Activated CD4-positive, alpha-beta memory T cell treated with anti-CD3 and anti-CD28 coated beads for 36 hours (primary cell): Measurements from ENCODE around the gene LDHD. TPM values are rescaled to one million over a fixed set of nuclear protein-coding genes. Genes with fewer than 3 reads are reported as not detected.
"Not testable (repeated sequence)": the region's sequence is repeated elsewhere in the genome, so short reads cannot be mapped to it uniquely, and the experiment has no call there.

Experiments
- CTCF ChIA-PET: fragments of 350-600 bp; sonication (Branson Sonifier 250); formaldehyde crosslinking; loops from one replicate; lab custom pipeline; 2021; ENCODE audit warnings: antibody characterized with exemption, inconsistent platforms; lab: Charles Lee
- POLR2A ChIA-PET: fragments of 350-600 bp; sonication (Branson Sonifier 250); formaldehyde crosslinking; loops from one replicate; lab custom pipeline; 2021; ENCODE audit warnings: antibody characterized with exemption; lab: Charles Lee
- DNase-seq: peaks from one replicate; pipeline ENCODE4 v3.0.0-alpha.2; 2020
- H3K27ac Mint-ChIP-seq: one replicate; pipeline ENCODE4 v1.8.0; 2021; ENCODE audit warnings: mixed read lengths
- H3K27me3 Mint-ChIP-seq: one replicate; pipeline ENCODE4 v1.8.0; 2021; ENCODE audit warnings: mixed read lengths
- H3K36me3 Mint-ChIP-seq: one replicate; pipeline ENCODE4 v1.8.0; 2021; ENCODE audit warnings: mixed read lengths
- H3K4me1 Mint-ChIP-seq: one replicate; pipeline ENCODE4 v1.8.0; 2021; ENCODE audit warnings: low read depth, mixed read lengths
- H3K4me3 Mint-ChIP-seq: one replicate; pipeline ENCODE4 v1.8.0; 2021; ENCODE audit warnings: mild to moderate bottlenecking, mixed read lengths
- H3K9me3 Mint-ChIP-seq: one replicate; pipeline ENCODE4 v1.8.0; 2021; ENCODE audit warnings: mixed read lengths
- intact Hi-C: fragments of 100-400 bp; cut with micrococcal nuclease; formaldehyde crosslinking; loops from one replicate; pipeline ENCODE4 v1.15.1; 2023
- total RNA-seq, 2 experiments: library from RNA; stranded (reverse); gene quantifications; one replicate each; pipeline ENCODE4 v1.2.3, GENCODE V29; 2021

LDHD gene
- total RNA-seq, 2 experiments from 2014 or later: 0.43 to 0.75 TPM

DNA sequence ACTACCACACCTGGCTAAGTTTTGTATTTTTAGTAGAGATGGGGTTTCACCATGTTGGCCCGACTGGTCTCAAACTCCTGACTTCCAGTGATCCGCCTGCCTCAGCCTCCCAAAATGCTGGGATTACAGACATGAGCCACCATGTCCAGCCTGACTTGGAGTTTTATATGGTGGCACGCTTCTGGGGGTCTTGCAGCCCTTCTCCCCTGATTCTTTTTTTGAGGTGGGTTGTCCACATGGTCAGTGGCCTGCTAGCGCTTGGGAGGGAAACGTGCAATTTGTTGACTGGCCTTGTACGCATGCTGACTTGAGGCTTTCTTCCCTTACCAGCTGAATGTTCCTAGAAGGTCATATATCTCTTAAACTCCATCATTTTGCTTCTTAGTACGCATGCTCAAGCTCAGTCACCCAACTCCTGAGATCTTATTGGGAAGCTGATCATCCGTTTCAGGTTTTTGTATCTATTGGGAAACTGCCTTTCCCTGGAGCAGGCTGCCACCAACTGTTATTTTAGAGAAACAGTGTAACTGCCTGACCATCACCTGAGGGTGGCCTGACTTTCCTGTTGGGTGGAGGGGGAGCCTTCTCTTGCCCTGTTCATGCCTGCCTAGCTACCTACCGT is 13.7 kb upstream of the LDHD start:
- Mint-ChIP-seq H3K27me3 (peaks cover 2% of the 10 kb centered on the region), H3K4me1 (peaks cover 9% of the 10 kb centered on the region), H3K36me3 (peaks cover 4% of the 10 kb centered on the region), H3K4me3 (no peak overlapping the region), H3K27ac (no peak overlapping the region), H3K9me3 (peaks cover 19% of the 10 kb centered on the region)
- CTCF ChIA-PET: interaction anchor here (0.6 to 1.0 kb wide), 2 partner anchors 19 to 318 kb away, joined by 4 to 6 read pairs; no protein-coding TSS in a partner anchor
- intact Hi-C loops: no loop called here
- POLR2A ChIA-PET: interaction anchor here (0.6 kb wide), 1 partner anchor 9 kb away, joined by 4 read pairs; no protein-coding TSS in a partner anchor
- DNase-seq: no peak

GRCh38 chr16:75129421-75130149 is 13.0 kb upstream of the LDHD start:
- POLR2A ChIA-PET: interaction anchor here (0.7 kb wide), 1 partner anchor 19 kb away, joined by 3 read pairs; no protein-coding TSS in a partner anchor
- H3K4me1 Mint-ChIP-seq, intact Hi-C loops, H3K27me3 Mint-ChIP-seq, DNase-seq, H3K4me3 Mint-ChIP-seq, H3K27ac Mint-ChIP-seq, H3K36me3 Mint-ChIP-seq: not testable (repeated sequence)
- peaks cover 19% of the 10 kb centered on the region for H3K9me3 Mint-ChIP-seq
- CTCF ChIA-PET: interaction anchor here (1.0 kb wide), 1 partner anchor 19 kb away, joined by 6 read pairs; no protein-coding TSS in a partner anchor

DNA sequence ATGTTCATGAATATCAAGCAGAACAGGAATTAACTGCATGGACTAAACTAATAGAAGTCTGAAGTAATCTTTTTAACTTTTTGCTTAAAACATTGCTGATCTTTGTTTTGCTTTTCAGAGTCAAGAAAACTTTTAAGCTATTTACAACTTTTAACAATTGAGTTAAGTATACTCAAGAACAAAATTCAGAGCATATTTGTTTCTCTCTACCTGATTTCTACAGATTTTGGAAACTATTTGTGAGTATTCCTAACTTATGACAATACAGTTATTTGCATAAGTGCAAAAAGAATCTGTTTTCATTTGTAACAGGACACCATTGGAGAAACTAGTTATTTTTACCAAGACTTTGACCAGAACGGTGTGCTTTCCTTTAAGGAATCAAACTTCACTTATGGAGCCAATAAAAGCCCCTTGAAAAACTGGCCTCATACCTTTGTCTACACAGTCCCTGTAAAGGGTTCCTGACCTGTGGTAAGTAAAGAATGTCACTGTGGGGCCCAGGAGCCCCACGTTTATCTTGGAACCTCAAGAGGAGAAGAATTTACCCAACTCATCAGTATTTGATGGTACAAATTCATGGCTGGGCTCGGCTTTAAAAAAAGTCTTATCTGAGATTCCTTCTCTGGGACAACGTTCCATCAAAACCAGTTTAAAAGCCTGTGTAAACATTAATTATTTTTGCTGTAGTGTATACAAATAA is 11.3 kb upstream of the LDHD start:
- DNase-seq: no peak
- ChIA-PET POLR2A (no interaction called here), CTCF (no interaction called here)
- H3K27me3 Mint-ChIP-seq: peaks cover 2% of the 10 kb centered on the region
- peaks cover 19% of the 10 kb centered on the region for H3K9me3 Mint-ChIP-seq
- no peak overlapping the region for H3K27ac Mint-ChIP-seq
- intact Hi-C loops: no loop called here
- H3K4me1 Mint-ChIP-seq: peaks cover 9% of the 10 kb centered on the region
- peaks cover 4% of the 10 kb centered on the region for H3K36me3 Mint-ChIP-seq
- H3K4me3 Mint-ChIP-seq: no peak overlapping the region

GRCh38 chr16:75122609-75123008 is 6.0 kb upstream of the LDHD start:
- no peak for DNase-seq
- no peaks in the 10 kb centered on the region for H3K27me3 Mint-ChIP-seq
- peaks cover 9% of the 10 kb centered on the region for H3K36me3 Mint-ChIP-seq
- no peaks in the 10 kb centered on the region for H3K4me1 Mint-ChIP-seq
- no peak overlapping the region for H3K4me3 Mint-ChIP-seq
- intact Hi-C loops: no loop called here
- ChIA-PET CTCF (interaction anchor here (2.1 kb wide), 1 partner anchor 12 kb away, joined by 9 read pairs; no protein-coding TSS in a partner anchor), POLR2A (no interaction called here)
- peaks cover 24% of the 10 kb centered on the region for H3K9me3 Mint-ChIP-seq
- H3K27ac Mint-ChIP-seq: no peak overlapping the region

DNA sequence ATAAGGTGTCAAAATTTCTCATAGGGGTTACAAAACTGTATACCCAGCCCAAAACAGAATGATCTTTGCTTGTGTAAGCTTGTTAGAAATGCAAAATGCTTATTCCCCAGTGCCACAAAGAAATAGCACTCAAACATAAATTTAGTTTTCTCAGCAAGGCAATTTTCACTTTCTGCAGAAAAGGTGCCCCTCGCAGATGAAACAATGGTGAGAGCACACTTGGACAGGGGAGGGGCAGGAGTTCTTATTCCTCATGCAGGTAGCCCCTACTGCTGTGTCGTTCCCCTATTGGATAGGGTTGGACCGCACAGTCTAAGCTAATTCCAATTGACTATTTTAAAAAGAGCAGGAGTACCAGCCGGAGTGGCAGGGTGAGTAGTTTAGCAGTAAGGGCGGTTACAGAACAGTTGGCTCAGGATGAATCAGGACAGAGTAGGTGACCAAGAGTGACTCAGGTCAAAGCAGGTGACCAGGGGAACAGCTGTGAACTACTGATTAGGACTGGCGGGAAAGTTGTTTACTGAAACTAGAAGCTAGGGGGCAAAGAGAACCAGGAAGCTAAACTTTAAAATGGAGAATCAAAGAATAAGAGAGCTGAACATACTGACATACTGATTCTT is 5.5 kb upstream of the LDHD start:
- Mint-ChIP-seq H3K27ac (no peak overlapping the region), H3K4me1 (no peaks in the 10 kb centered on the region), H3K36me3 (peaks cover 6% of the 10 kb centered on the region), H3K9me3 (peaks cover 18% of the 10 kb centered on the region), H3K4me3 (no peak overlapping the region), H3K27me3 (no peaks in the 10 kb centered on the region)
- intact Hi-C loops: no loop called here
- POLR2A ChIA-PET: no interaction called here
- CTCF ChIA-PET: interaction anchor here (0.7 to 2.1 kb wide), 3 partner anchors 11 to 124 kb away, joined by 3 to 9 read pairs (median 4); partner anchors contain the start of gene ZNRF1
- no peak for DNase-seq

GRCh38 chr16:75120253-75120652 is 3.7 kb upstream of the LDHD start:
- peaks cover 6% of the 10 kb centered on the region for H3K36me3 Mint-ChIP-seq
- H3K27me3 Mint-ChIP-seq: no peaks in the 10 kb centered on the region
- H3K4me1 Mint-ChIP-seq: no peaks in the 10 kb centered on the region
- ChIA-PET CTCF (interaction anchor here (0.6 to 3.9 kb wide), 2 partner anchors 49 to 122 kb away, joined by 3 to 15 read pairs; partner anchors contain the start of gene ZNRF1), POLR2A (no interaction called here)
- intact Hi-C loops: no loop called here
- peaks cover 15% of the 10 kb centered on the region for H3K9me3 Mint-ChIP-seq
- no peak overlapping the region for H3K27ac Mint-ChIP-seq
- H3K4me3 Mint-ChIP-seq: no peak overlapping the region
- no peak for DNase-seq

GRCh38 chr16:75118943-75119539 is 2.5 kb upstream of the LDHD start:
- Mint-ChIP-seq H3K9me3 (peaks cover 15% of the 10 kb centered on the region), H3K27me3 (no peaks in the 10 kb centered on the region), H3K4me1 (no peaks in the 10 kb centered on the region), H3K27ac (no peak overlapping the region), H3K36me3 (peaks cover 6% of the 10 kb centered on the region), H3K4me3 (no peak overlapping the region)
- ChIA-PET CTCF (interaction anchor here (0.5 to 3.9 kb wide), 3 partner anchors 8 to 121 kb away, joined by 4 to 15 read pairs (median 4); partner anchors contain the start of gene ZNRF1), POLR2A (interaction anchor here (0.6 kb wide), 1 partner anchor 131 kb away, joined by 3 read pairs; no protein-coding TSS in a partner anchor)
- intact Hi-C loops: no loop called here
- DNase-seq: no peak

GRCh38 chr16:75116911-75117245 is 298 bp upstream of the LDHD start:
- intact Hi-C loops: no loop called here
- CTCF ChIA-PET: interaction anchor here (3.9 kb wide), 1 partner anchor 119 kb away, joined by 15 read pairs; the partner anchor contains the start of gene ZNRF1
- Mint-ChIP-seq H3K4me3 (no peak overlapping the region), H3K36me3 (peaks cover under 1% of the 10 kb centered on the region), H3K27ac (no peak overlapping the region), H3K9me3 (peaks cover 7% of the 10 kb centered on the region), H3K4me1 (peaks cover 6% of the 10 kb centered on the region), H3K27me3 (peaks cover 7% of the 10 kb centered on the region)
- POLR2A ChIA-PET: no interaction called here
- DNase-seq: no peak

- ChIA-PET CTCF (interaction anchor here (7.4 kb wide), 1 partner anchor 119 kb away, joined by 222 read pairs; the partner anchor contains the start of gene ZNRF1), POLR2A (no interaction called here)
- no peaks in the 10 kb centered on the region for H3K9me3 Mint-ChIP-seq
- DNase-seq: no peak
- no peak overlapping the region for H3K27ac Mint-ChIP-seq
- H3K4me1 Mint-ChIP-seq: peaks cover 23% of the 10 kb centered on the region
- intact Hi-C loops: no loop called here
- H3K4me3 Mint-ChIP-seq: no peak overlapping the region
- no peaks in the 10 kb centered on the region for H3K36me3 Mint-ChIP-seq
- H3K27me3 Mint-ChIP-seq: peaks cover 7% of the 10 kb centered on the region
Measured at GRCh38 chr16:75114946-75115825, 1.4 kb downstream of the LDHD start.

- Mint-ChIP-seq H3K4me1 (peaks cover 31% of the 10 kb centered on the region), H3K9me3 (no peaks in the 10 kb centered on the region), H3K36me3 (no peaks in the 10 kb centered on the region), H3K27ac (no peak overlapping the region), H3K4me3 (no peak overlapping the region), H3K27me3 (peaks cover 7% of the 10 kb centered on the region)
- no peak for DNase-seq
- intact Hi-C loops: no loop called here
- ChIA-PET POLR2A (no interaction called here), CTCF (interaction anchor here (7.4 kb wide), 1 partner anchor 119 kb away, joined by 222 read pairs; the partner anchor contains the start of gene ZNRF1)
Measured at GRCh38 chr16:75114179-75114945, 2.2 kb downstream of the LDHD start.
